Fibroblast of peridontal ligament (primary cell): ENCODE measurements around the gene STXBP6.
"Not testable (repeated sequence)": the region's sequence is repeated elsewhere in the genome, so short reads cannot be mapped to it uniquely, and the experiment has no call there.

Experiments
- DNase-seq: peaks from one replicate; pipeline ENCODE4 v3.0.0-alpha.2; 2010; ENCODE audit errors: extremely low read depth

The STXBP6 gene

GRCh38 chr14:24858052-24858451, 191.9 kb downstream of the STXBP6 start:
- no peak for DNase-seq

- DNase-seq: no peak
Observed at GRCh38 chr14:24857277-24857676, 192.7 kb downstream of the STXBP6 start.

GRCh38 chr14:24853446-24853845, 196.5 kb downstream of the STXBP6 start:
- DNase-seq: no peak

GRCh38 chr14:24852312-24853060, 197.5 kb downstream of the STXBP6 start:
- DNase-seq: no peak

GRCh38 chr14:24851837-24852236, 198.1 kb downstream of the STXBP6 start:
- peak; percentile 35 for DNase-seq

- no peak for DNase-seq
Observed at GRCh38 chr14:24851406-24851805, 198.5 kb downstream of the STXBP6 start.

- no peak for DNase-seq
Observed at GRCh38 chr14:24850072-24850471, 199.9 kb downstream of the STXBP6 start.

- DNase-seq: peak; percentile 56
Observed at GRCh38 chr14:24849471-24849870, 200.5 kb downstream of the STXBP6 start.

GRCh38 chr14:24848102-24848790, 201.7 kb downstream of the STXBP6 start:
- DNase-seq: peak; percentile 59

GRCh38 chr14:24847568-24848095, 202.3 kb downstream of the STXBP6 start:
- DNase-seq: peak; percentile 15

- DNase-seq: peak; percentile 16
Observed at GRCh38 chr14:24846261-24846660, 203.7 kb downstream of the STXBP6 start.

GRCh38 chr14:24845851-24846250, 204.1 kb downstream of the STXBP6 start:
- DNase-seq: peak; percentile 14

- DNase-seq: no peak
Observed at GRCh38 chr14:24844011-24844410, 205.9 kb downstream of the STXBP6 start.

GRCh38 chr14:24843494-24843893, 206.5 kb downstream of the STXBP6 start:
- no peak for DNase-seq

- DNase-seq: peak; percentile 24
Observed at GRCh38 chr14:24840204-24840893, 209.6 kb downstream of the STXBP6 start.

GRCh38 chr14:24839617-24840203, 210.2 kb downstream of the STXBP6 start:
- DNase-seq: no peak

- DNase-seq: peak; percentile 19
Observed at GRCh38 chr14:24838945-24839616, 210.9 kb downstream of the STXBP6 start.

- peak; percentile 28 for DNase-seq
Observed at GRCh38 chr14:24837280-24838046, 212.5 kb downstream of the STXBP6 start.

- DNase-seq: not testable (repeated sequence)
Observed at GRCh38 chr14:24836324-24836723, 213.6 kb downstream of the STXBP6 start.

- DNase-seq: no peak
Observed at GRCh38 chr14:24834956-24835355, 215.0 kb downstream of the STXBP6 start.

- DNase-seq: no peak
Observed at GRCh38 chr14:24833385-24833784, 216.6 kb downstream of the STXBP6 start.
